H9 (cell line): ENCODE measurements around the gene IVL. TPM values are rescaled to one million over a fixed set of nuclear protein-coding genes. Genes with fewer than 3 reads are reported as not detected.

Experiments used
- DNase-seq: peaks from one replicate; pipeline ENCODE4 v3.0.0-alpha.2; 2017
- H2AFZ ChIP-seq: one replicate; pipeline ENCODE4 v1.6.1; 2013; ENCODE audit warnings: mild to moderate bottlenecking, low read length, control low read depth, moderate library complexity
- H2AK5ac ChIP-seq: 2 replicates; pipeline ENCODE4 v1.6.1; 2013; ENCODE audit warnings: low read length, control low read depth, mixed read lengths; ENCODE audit not compliant: insufficient read length
- H2BK120ac ChIP-seq: one replicate; pipeline ENCODE4 v1.6.1; 2013; ENCODE audit warnings: low read depth, mild to moderate bottlenecking, low read length, control low read depth, inconsistent platforms; ENCODE audit not compliant: poor library complexity, severe bottlenecking
- H2BK12ac ChIP-seq: 2 replicates; pipeline ENCODE4 v1.6.1; 2013; ENCODE audit warnings: low read length, control low read depth, mixed read lengths, low read depth; ENCODE audit not compliant: insufficient read length
- H2BK15ac ChIP-seq: 2 replicates; pipeline ENCODE4 v1.6.1; 2013; ENCODE audit warnings: low read depth, low read length, control low read depth
- H2BK20ac ChIP-seq: one replicate; pipeline ENCODE4 v1.6.1; 2013; ENCODE audit warnings: low read depth, mild to moderate bottlenecking, low read length, control low read depth, inconsistent platforms; ENCODE audit not compliant: poor library complexity, severe bottlenecking
- H2BK5ac ChIP-seq: 2 replicates; pipeline ENCODE4 v1.6.1; 2013; ENCODE audit warnings: low read length, control low read depth, mixed read lengths; ENCODE audit not compliant: insufficient read length
- H3K14ac ChIP-seq: 2 replicates; pipeline ENCODE4 v1.6.1; 2013; ENCODE audit warnings: low read length, control low read depth; ENCODE audit not compliant: insufficient read depth
- H3K18ac ChIP-seq: 2 replicates; pipeline ENCODE4 v1.6.1; 2013; ENCODE audit warnings: low read depth, mild to moderate bottlenecking, mixed read lengths, low read length, control low read depth; ENCODE audit not compliant: insufficient read length
- H3K23ac ChIP-seq: 2 replicates; pipeline ENCODE4 v1.6.1; 2013; ENCODE audit warnings: low read length, control low read depth, mixed read lengths, low read depth; ENCODE audit not compliant: insufficient read length
- H3K23me2 ChIP-seq: 2 replicates; pipeline ENCODE4 v1.6.1; 2013; ENCODE audit warnings: low read depth, mild to moderate bottlenecking, mixed read lengths, low read length, control low read depth; ENCODE audit not compliant: insufficient read length, poor library complexity, severe bottlenecking
- H3K27ac ChIP-seq: 2 replicates; pipeline ENCODE4 v1.5.1; 2013; ENCODE audit warnings: low read length, control low read depth, mixed read lengths, low read depth; ENCODE audit not compliant: insufficient read length
- H3K27me3 ChIP-seq: 2 replicates; pipeline ENCODE4 v1.6.1; 2013; ENCODE audit warnings: low read length, control low read depth, inconsistent platforms; ENCODE audit not compliant: insufficient read depth
- H3K4ac ChIP-seq: 2 replicates; pipeline ENCODE4 v1.6.1; 2013; ENCODE audit warnings: low read depth, mild to moderate bottlenecking, control low read depth, inconsistent platforms, low read length, moderate library complexity
- H3K4me1 ChIP-seq: 2 replicates; pipeline ENCODE4 v1.6.1; 2013; ENCODE audit warnings: low read length, control low read depth, inconsistent platforms; ENCODE audit not compliant: insufficient read depth
- H3K4me2 ChIP-seq: 2 replicates; pipeline ENCODE4 v1.6.1; 2013; ENCODE audit warnings: low read length, control low read depth, mixed read lengths; ENCODE audit not compliant: insufficient read length, insufficient read depth
- H3K56ac ChIP-seq: 2 replicates; pipeline ENCODE4 v1.6.1; 2013; ENCODE audit warnings: low read depth, mild to moderate bottlenecking, mixed read lengths, low read length, control low read depth; ENCODE audit not compliant: insufficient read length
- H3K79me1 ChIP-seq: 2 replicates; pipeline ENCODE4 v1.6.1; 2013; ENCODE audit warnings: low read depth, mild to moderate bottlenecking, moderate library complexity, low read length, control low read depth, inconsistent platforms; ENCODE audit not compliant: insufficient read depth, poor library complexity, severe bottlenecking
- H3K79me2 ChIP-seq: 2 replicates; pipeline ENCODE4 v1.6.1; 2013; ENCODE audit warnings: low read length, control low read depth, inconsistent platforms; ENCODE audit not compliant: insufficient read depth
- H3K9ac ChIP-seq: 2 replicates; pipeline ENCODE4 v1.6.1; 2013; ENCODE audit warnings: low read length, control low read depth, mixed read lengths; ENCODE audit not compliant: insufficient read length; ENCODE audit errors: extremely low read depth
- H3K9me3 ChIP-seq: one replicate; pipeline ENCODE4 v1.6.1; 2013; ENCODE audit warnings: low read depth, low read length, inconsistent platforms; ENCODE audit not compliant: control insufficient read depth
- H3T11ph ChIP-seq: one replicate; pipeline ENCODE4 v1.6.1; 2013; ENCODE audit warnings: mild to moderate bottlenecking, low read length, control low read depth, inconsistent platforms
- H4K20me1 ChIP-seq: one replicate; pipeline ENCODE4 v1.6.1; 2013; ENCODE audit not compliant: control insufficient read depth, insufficient read length, insufficient read depth
- H4K5ac ChIP-seq: 2 replicates; pipeline ENCODE4 v1.6.1; 2013; ENCODE audit warnings: low read depth, mild to moderate bottlenecking, mixed read lengths, low read length, control low read depth; ENCODE audit not compliant: insufficient read length
- H4K8ac ChIP-seq: replicated peaks from 2 replicates; pipeline ENCODE4 v1.6.1; 2013; ENCODE audit warnings: low read length, control low read depth, mixed read lengths, low read depth; ENCODE audit not compliant: insufficient read length
- H4K91ac ChIP-seq: 2 replicates; pipeline ENCODE4 v1.6.1; 2013; ENCODE audit warnings: low read depth, mild to moderate bottlenecking, moderate library complexity, mixed read lengths, low read length, control low read depth; ENCODE audit not compliant: insufficient read length
- H3K27ac Mint-ChIP-seq, 3 experiments: 2 replicates in 2 of 3; 3 replicates in 1 of 3; pipeline ENCODE4 v1.8.0; 2020 to 2021; ENCODE audit warnings: mixed read lengths in 3 of 3, mild to moderate bottlenecking in 1 of 3, moderate library complexity in 1 of 3
- H3K27me3 Mint-ChIP-seq: 2 replicates; pipeline ENCODE4 v1.8.0; 2021; ENCODE audit warnings: low read depth, mild to moderate bottlenecking, moderate library complexity, mixed read lengths
- H3K36me3 Mint-ChIP-seq, 3 experiments: 2 replicates in 2 of 3; 3 replicates in 1 of 3; pipeline ENCODE4 v1.8.0; 2020 to 2021; ENCODE audit warnings: low read depth in 3 of 3, mixed read lengths in 3 of 3; ENCODE audit not compliant: insufficient read depth in 1 of 3
- H3K4me1 Mint-ChIP-seq, 2 experiments: 2 replicates each; pipeline ENCODE4 v1.8.0; 2020; ENCODE audit warnings: mixed read lengths in 2 of 2
- H3K4me3 Mint-ChIP-seq, 2 experiments: 2 replicates in 1 of 2; 3 replicates in 1 of 2; pipeline ENCODE4 v1.8.0; 2020 to 2021; ENCODE audit warnings: mild to moderate bottlenecking in 2 of 2, mixed read lengths in 2 of 2, moderate library complexity in 1 of 2
- H3K9me3 Mint-ChIP-seq, 2 experiments: 2 replicates in 1 of 2; 3 replicates in 1 of 2; pipeline ENCODE4 v1.8.0; 2020; ENCODE audit warnings: mild to moderate bottlenecking in 2 of 2, mixed read lengths in 2 of 2, moderate library complexity in 1 of 2
- CTCF ChIP-seq: fragments of 200-600 bp; sonication (generic); conservative IDR thresholded peaks from 3 replicates; pipeline ENCODE4 v1.8.0; 2021; ENCODE audit warnings: antibody characterized with exemption, mild to moderate bottlenecking
- WGBS: extraction: QIAGEN DNeasy Blood & Tissue Kit; methylation state at CpG from one replicate; pipeline ENCODE4 v1.1.7; 2013; ENCODE audit warnings: missing lambda C conversion rate, low lambda C conversion rate, mixed read lengths; ENCODE audit not compliant: insufficient read length; ENCODE audit errors: extremely low coverage; 5-methylcytosine and 5-hydroxymethylcytosine counted together
- total RNA-seq: library from RNA; stranded (reverse); gene quantifications from 2 replicates; pipeline ENCODE4 v1.2.1, GENCODE V29; 2021

Gene IVL
- total RNA-seq, 1 experiment from 2014 or later, result not detected

GRCh38 chr1:152946651-152947256 is 38.4 kb downstream of the IVL start, which contains the start of gene SPRR5:
TSS of gene SPRR5 (plus strand) at chr1:152947206. CDS start at chr1:152948555, 1,349 bp downstream.
- no peak within 1 kb of the TSS for H4K91ac ChIP-seq
- Mint-ChIP-seq H3K4me3 (no peak within 1 kb of the TSS), H3K36me3 (no peaks in the 10 kb centered on the region; a peak in 1 of 7 replicates), H3K27ac (no peak within 1 kb of the TSS), H3K9me3 (peaks cover 39 to 69% of the 10 kb centered on the region in 2 experiments), H3K27me3 (peaks cover 11% of the 10 kb centered on the region; the same call in 1 of the 2 replicates), H3K4me1 (no peaks in the 10 kb centered on the region)
- no peak within 1 kb of the TSS for H3K9ac ChIP-seq
- no peak within 1 kb of the TSS for H3K56ac ChIP-seq
- H2AFZ ChIP-seq, result no peak within 1 kb of the TSS
- no peaks in the 10 kb centered on the region for H3K79me2 ChIP-seq
- no CpG with 5 or more reads among the region's 4 CpGs for WGBS
- H3K23me2 ChIP-seq, result no peaks in the 10 kb centered on the region
- H2BK15ac ChIP-seq, result no peak within 1 kb of the TSS
- H2AK5ac ChIP-seq, result no peak within 1 kb of the TSS
- no peak within 1 kb of the TSS for H3K14ac ChIP-seq
- no peaks in the 10 kb centered on the region for H3K4me1 ChIP-seq
- no peaks in the 10 kb centered on the region for H3K9me3 ChIP-seq
- no peak within 1 kb of the TSS for H4K5ac ChIP-seq
- H3K4ac ChIP-seq, result no peak within 1 kb of the TSS
- no peak within 1 kb of the TSS for H3K18ac ChIP-seq
- H3K4me2 ChIP-seq, result no peak within 1 kb of the TSS
- no peak for TF ChIP-seq CTCF
- H3K79me1 ChIP-seq, result no peaks in the 10 kb centered on the region
- no peak within 1 kb of the TSS for H4K8ac ChIP-seq
- no peaks in the 10 kb centered on the region for H3K27me3 ChIP-seq
- no peak within 1 kb of the TSS for H3K23ac ChIP-seq
- H2BK20ac ChIP-seq, result no peak within 1 kb of the TSS
- H2BK5ac ChIP-seq, result no peak within 1 kb of the TSS
- no peak within 1 kb of the TSS for H2BK12ac ChIP-seq
- no peaks in the 10 kb centered on the region for H4K20me1 ChIP-seq
- no peak for DNase-seq
- H2BK120ac ChIP-seq, result no peak within 1 kb of the TSS
- H3T11ph ChIP-seq, result no peak within 1 kb of the TSS
- H3K27ac ChIP-seq, result no peak within 1 kb of the TSS
